Measurements from ENCODE around the gene ALDH3A2. TPM values are rescaled to one million over a fixed set of nuclear protein-coding genes. Genes with fewer than 3 reads are reported as not detected.
A peak's percentile ranks its signal among the peaks of the same experiment; 100 is the strongest.

ALDH3A2 gene
- total RNA-seq, 2 experiments from 2014 or later: 29.7 to 41.1 TPM

DNA sequence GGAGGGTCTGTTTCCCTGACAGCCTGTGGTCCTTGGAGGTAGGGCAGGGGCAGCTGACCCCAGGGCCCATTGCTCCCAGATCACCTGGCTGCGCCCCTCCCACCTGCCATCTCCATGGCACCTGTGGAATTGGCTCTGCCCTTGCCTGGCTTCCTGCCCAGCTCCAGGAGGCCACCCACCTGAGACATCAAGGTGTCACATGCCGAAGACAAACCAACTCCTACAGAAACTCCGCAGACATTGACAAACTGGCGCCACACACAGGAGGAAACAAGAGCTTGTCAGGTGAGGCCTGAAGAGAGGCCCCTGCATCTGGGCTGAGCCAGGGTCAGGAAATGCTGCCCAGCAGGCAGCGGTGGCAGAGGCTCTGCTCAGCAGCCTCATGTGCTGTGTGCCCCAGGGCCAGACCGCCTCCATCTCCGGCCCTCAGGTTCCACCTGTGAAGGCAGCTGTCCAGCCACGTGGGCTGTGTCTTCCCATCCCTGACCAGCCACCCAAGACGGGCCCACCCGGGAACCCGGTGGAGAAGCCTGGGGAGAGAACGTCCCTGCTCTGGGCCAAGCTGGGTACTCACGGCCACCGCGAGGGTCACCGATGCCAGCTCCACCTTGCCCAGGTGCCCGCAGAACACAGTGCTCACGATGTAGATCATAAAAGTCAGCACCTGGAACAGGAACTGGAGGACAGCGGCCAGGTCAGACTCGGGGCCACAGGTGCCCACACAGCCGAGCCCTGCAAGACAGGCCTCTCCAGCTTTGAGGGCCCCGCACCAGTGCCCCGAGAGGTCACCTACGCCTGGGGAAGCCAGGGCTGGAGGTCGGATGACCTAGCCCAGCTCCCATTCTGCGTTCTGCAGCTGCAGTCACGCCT lies 66.2 kb downstream of the ALDH3A2 start:
- Histone ChIP-seq H4K20me1 (ENCODE audit: insufficient read depth, low read length) (no peaks in the 10 kb centered on the region), H3K27ac (ENCODE audit: low read depth, low read length, poor library complexity, severe bottlenecking) (no peak overlapping the region), H3K4me2 (ENCODE audit: low read length) (no peak overlapping the region), H2AFZ (ENCODE audit: low read length) (no peak overlapping the region), H3K79me2 (ENCODE audit: insufficient read depth, low read depth, low read length) (no peaks in the 10 kb centered on the region), H3K9me3 (ENCODE audit: low read length) (no peaks in the 10 kb centered on the region), H3K9me2 (ENCODE audit: insufficient read depth, low read length) (no peaks in the 10 kb centered on the region), H3K4me3 (ENCODE audit: low read depth, low read length, poor library complexity, severe bottlenecking) (no peak overlapping the region), H3K4me1 (ENCODE audit: insufficient read depth, low read length, poor library complexity, severe bottlenecking) (no peaks in the 10 kb centered on the region), H3K36me3 (ENCODE audit: insufficient read depth, low read length) (no peaks in the 10 kb centered on the region)
- intact Hi-C loops (cut with micrococcal nuclease; ENCODE audit: unreplicated experiment): no loop called here
- ChIA-PET CTCF (ENCODE audit: unreplicated experiment) (no interaction called here), POLR2A (interaction anchor here (0.5 to 1.6 kb wide), 2 partner anchors 14 to 67 kb away, joined by 3 to 4 read pairs; no protein-coding TSS in a partner anchor)
- BruUV-seq (replicated peaks): no TSS peak
- DNase-seq (ENCODE audit: low spot score): peak; percentile 5
- TF ChIP-seq, protein P1, sequence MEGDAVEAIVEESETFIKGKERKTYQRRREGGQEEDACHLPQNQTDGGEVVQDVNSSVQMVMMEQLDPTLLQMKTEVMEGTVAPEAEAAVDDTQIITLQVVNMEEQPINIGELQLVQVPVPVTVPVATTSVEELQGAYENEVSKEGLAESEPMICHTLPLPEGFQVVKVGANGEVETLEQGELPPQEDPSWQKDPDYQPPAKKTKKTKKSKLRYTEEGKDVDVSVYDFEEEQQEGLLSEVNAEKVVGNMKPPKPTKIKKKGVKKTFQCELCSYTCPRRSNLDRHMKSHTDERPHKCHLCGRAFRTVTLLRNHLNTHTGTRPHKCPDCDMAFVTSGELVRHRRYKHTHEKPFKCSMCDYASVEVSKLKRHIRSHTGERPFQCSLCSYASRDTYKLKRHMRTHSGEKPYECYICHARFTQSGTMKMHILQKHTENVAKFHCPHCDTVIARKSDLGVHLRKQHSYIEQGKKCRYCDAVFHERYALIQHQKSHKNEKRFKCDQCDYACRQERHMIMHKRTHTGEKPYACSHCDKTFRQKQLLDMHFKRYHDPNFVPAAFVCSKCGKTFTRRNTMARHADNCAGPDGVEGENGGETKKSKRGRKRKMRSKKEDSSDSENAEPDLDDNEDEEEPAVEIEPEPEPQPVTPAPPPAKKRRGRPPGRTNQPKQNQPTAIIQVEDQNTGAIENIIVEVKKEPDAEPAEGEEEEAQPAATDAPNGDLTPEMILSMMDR (conservative IDR thresholded peaks at IDR 0.05; ENCODE audit: low read length): no peak
- no peak for TF ChIP-seq EZH2phosphoT487 (IDR thresholded peaks at IDR 0.05; ENCODE audit: borderline replicate concordance, low read depth, low read length)

DNA sequence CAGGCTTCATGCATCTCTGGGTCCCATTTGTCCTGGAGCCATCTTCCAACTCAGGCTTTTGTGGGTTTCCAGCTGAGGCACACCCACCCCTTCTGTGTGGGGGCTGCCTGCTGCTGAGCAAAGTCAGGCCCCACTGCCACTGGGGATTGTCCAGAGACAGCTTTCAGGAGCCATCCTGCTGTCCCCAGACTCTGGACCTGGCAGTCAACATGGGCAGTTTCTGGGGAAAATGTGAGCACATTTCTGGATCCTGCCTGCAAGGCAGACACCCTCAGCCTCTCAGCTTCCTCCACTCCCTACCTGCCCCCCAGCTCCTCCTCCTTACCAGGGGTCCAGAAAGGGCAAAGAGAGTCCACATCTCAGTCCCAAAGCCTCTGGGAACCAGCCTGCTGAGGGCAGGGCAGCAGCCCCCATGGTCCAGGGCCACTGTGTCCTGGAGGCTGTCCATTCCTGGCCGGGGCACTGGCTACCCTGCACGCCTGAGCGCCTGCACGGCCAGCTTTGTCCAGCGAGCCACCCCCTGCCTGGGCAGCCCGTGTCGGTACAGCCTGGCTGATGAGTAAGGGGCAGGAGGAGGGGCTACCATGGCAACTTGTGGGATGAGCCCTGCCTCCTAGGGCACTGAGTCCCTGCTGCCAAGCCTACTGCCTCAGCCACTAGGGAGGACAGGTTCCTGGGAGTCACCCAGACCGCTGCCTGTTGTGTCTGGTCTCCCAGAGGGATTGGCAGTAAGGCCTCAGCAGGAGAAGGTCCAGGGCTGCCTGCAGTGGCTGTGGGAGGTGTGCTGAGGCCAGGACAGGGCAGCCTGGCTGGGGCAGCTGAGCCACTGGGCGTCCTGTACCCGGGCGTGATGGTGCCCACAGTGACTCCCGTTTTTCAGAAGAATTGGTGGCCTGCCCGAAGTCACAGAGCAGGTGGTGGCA lies 67.8 kb downstream of the ALDH3A2 start, which contains the start of gene SLC47A2:
SLC47A2 (minus strand) TSS at position 477 of the 923 bp plus-strand sequence; CDS start at position 448, 29 bp downstream.
- CTCF ChIA-PET (ENCODE audit: unreplicated experiment): no interaction called here

More for the DNA sequence above, 67.8 kb downstream of the ALDH3A2 start, which contains the start of gene SLC47A2:
- no peak within 1 kb of the TSS for H3K4me2 ChIP-seq (ENCODE audit: low read length)
- H3K36me3 ChIP-seq (ENCODE audit: insufficient read depth, low read length): no peaks in the 10 kb centered on the region
- no peak for DNase-seq (ENCODE audit: low spot score)
- no peak within 1 kb of the TSS for H3K27ac ChIP-seq (ENCODE audit: low read depth, low read length, poor library complexity, severe bottlenecking)
- H3K4me3 ChIP-seq (ENCODE audit: low read depth, low read length, poor library complexity, severe bottlenecking): no peak within 1 kb of the TSS
- no peaks in the 10 kb centered on the region for H4K20me1 ChIP-seq (ENCODE audit: insufficient read depth, low read length)
- intact Hi-C loops (cut with micrococcal nuclease; ENCODE audit: unreplicated experiment): no loop called here
- no peaks in the 10 kb centered on the region for H3K79me2 ChIP-seq (ENCODE audit: insufficient read depth, low read depth, low read length)
- POLR2A ChIA-PET: no interaction called here
- no peaks in the 10 kb centered on the region for H3K9me3 ChIP-seq (ENCODE audit: low read length)
- TF ChIP-seq, protein P1 (conservative IDR thresholded peaks at IDR 0.05; ENCODE audit: low read length): no peak
- no peak for TF ChIP-seq EZH2phosphoT487 (IDR thresholded peaks at IDR 0.05; ENCODE audit: borderline replicate concordance, low read depth, low read length)
- H3K4me1 ChIP-seq (ENCODE audit: insufficient read depth, low read length, poor library complexity, severe bottlenecking): no peaks in the 10 kb centered on the region
- no peak within 1 kb of the TSS for H2AFZ ChIP-seq (ENCODE audit: low read length)
- BruUV-seq (replicated peaks): no TSS peak
- no peaks in the 10 kb centered on the region for H3K9me2 ChIP-seq (ENCODE audit: insufficient read depth, low read length)
